HTR-8/SVneo (cell line): ENCODE results near the gene EML4.

ENCODE experiments used
- DNase-seq: peaks from one replicate; pipeline ENCODE4 v3.0.0; 2011; ENCODE audit warnings: low spot score, mixed read lengths; ENCODE audit not compliant: insufficient read length
- FAIRE-seq: peaks from 2 replicates; lab custom pipeline; 2011; peaks lifted over from hg19 to GRCh38; lab: Jason Lieb, UNC

The EML4 gene

GRCh38 chr2:42289222-42289621 lies 120.1 kb downstream of the EML4 start:
- FAIRE-seq (peak; percentile 4), DNase-seq (no peak)

- FAIRE-seq (no peak), DNase-seq (no peak)
These were observed 120.9 kb downstream of the EML4 start for GRCh38 chr2:42290005-42290404.

GRCh38 chr2:42293019-42293418 lies 123.9 kb downstream of the EML4 start:
- DNase-seq (no peak), FAIRE-seq (no peak)

GRCh38 chr2:42296226-42296625 lies 127.1 kb downstream of the EML4 start:
- no peak for FAIRE-seq
- no peak for DNase-seq

GRCh38 chr2:42297322-42297936 lies 128.3 kb downstream of the EML4 start:
- FAIRE-seq = no peak
- DNase-seq = no peak

GRCh38 chr2:42298132-42298531 lies 129.0 kb downstream of the EML4 start:
- DNase-seq (no peak), FAIRE-seq (no peak)

GRCh38 chr2:42298996-42299754 lies 130.0 kb downstream of the EML4 start:
- DNase-seq = no peak
- FAIRE-seq = no peak

GRCh38 chr2:42300527-42300926 lies 131.4 kb downstream of the EML4 start:
- FAIRE-seq = peak; percentile 4

GRCh38 chr2:42303252-42303651 lies 134.1 kb downstream of the EML4 start:
- FAIRE-seq = no peak
- DNase-seq = no peak

More at GRCh38 chr2:42300527-42300926, 131.4 kb downstream of the EML4 start:
- no peak for DNase-seq

- peak; percentile 26 for FAIRE-seq
- DNase-seq = no peak
These were observed 135.0 kb downstream of the EML4 start for GRCh38 chr2:42304059-42304713.

- no peak for FAIRE-seq
- no peak for DNase-seq
These were observed 138.0 kb downstream of the EML4 start for GRCh38 chr2:42307180-42307579.

- FAIRE-seq = no peak
- no peak for DNase-seq
These were observed 140.2 kb downstream of the EML4 start for GRCh38 chr2:42309366-42309765.

GRCh38 chr2:42310007-42310515 lies 140.9 kb downstream of the EML4 start:
- FAIRE-seq = no peak
- DNase-seq = no peak

GRCh38 chr2:42312106-42312505 lies 143.0 kb downstream of the EML4 start:
- no peak for DNase-seq
- FAIRE-seq = no peak

GRCh38 chr2:42314892-42315468 lies 145.8 kb downstream of the EML4 start:
- peak; percentile 49 for DNase-seq
- FAIRE-seq = no peak

- FAIRE-seq = no peak
These were observed 146.8 kb downstream of the EML4 start for GRCh38 chr2:42315844-42316470.

GRCh38 chr2:42316910-42317309 lies 147.8 kb downstream of the EML4 start:
- FAIRE-seq (no peak), DNase-seq (no peak)

More at GRCh38 chr2:42315844-42316470, 146.8 kb downstream of the EML4 start:
- DNase-seq = no peak

GRCh38 chr2:42317486-42317885 lies 148.3 kb downstream of the EML4 start:
- FAIRE-seq (no peak), DNase-seq (no peak)

GRCh38 chr2:42317945-42318344 lies 148.8 kb downstream of the EML4 start:
- FAIRE-seq = no peak
- DNase-seq = no peak

GRCh38 chr2:42319265-42319664 lies 150.1 kb downstream of the EML4 start:
- FAIRE-seq = no peak

More at GRCh38 chr2:42319265-42319664, 150.1 kb downstream of the EML4 start:
- DNase-seq = no peak
